ENCODE results near the gene PALLD.

Gene PALLD

DNA sequence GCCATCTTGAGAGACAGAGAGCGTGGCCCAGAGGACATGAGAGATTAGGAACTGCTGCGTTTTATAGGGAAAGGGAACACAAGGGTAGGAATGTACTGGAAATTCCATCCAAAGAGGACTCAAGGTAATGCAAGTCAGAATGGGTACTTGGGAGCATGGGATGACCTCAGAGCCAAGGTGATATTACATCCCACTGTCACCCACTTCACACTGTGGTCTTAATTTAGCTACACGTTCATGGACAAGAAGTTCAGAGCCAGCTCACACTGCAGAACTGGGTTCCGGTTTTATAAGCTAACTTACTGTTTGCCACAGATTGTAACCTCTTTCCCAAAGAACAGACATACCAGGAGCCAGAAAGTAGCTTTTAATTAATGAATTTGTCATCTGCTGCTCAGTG is 268.5 kb downstream of the PALLD start:
- DNase-seq (ENCODE audit: low read depth in 2 of 2) = no peak

- DNase-seq (ENCODE audit: low read depth in 2 of 2) = no peak
Observed at GRCh38 chr4:168765726-168766125, 268.9 kb downstream of the PALLD start.

GRCh38 chr4:168766604-168767316 is 269.9 kb downstream of the PALLD start:
- no peak for DNase-seq (ENCODE audit: low read depth in 2 of 2)

GRCh38 chr4:168769416-168769815 is 272.6 kb downstream of the PALLD start:
- DNase-seq (ENCODE audit: low read depth in 2 of 2) = no peak

DNA sequence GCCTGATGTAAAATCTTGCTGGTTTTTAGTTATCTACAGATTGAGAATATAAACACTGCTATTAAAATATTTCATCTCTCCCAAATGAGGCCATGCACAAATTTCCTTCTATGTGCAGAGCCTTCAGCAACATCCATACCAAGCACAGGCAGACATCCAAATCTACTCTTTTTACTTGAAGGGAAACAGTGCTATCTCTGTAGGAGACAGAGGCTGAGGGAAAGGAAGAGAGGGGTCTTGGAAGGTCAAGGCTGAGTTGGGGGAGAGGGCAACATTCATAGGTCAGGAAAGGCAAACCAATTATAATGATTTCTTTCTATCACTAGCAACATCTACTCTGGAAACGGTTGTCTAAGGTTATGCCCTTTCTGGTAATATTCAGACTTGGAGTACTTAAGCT is 273.0 kb downstream of the PALLD start:
- DNase-seq (ENCODE audit: low read depth in 2 of 2) = no peak

- DNase-seq (ENCODE audit: low read depth in 2 of 2) = no peak
Observed at GRCh38 chr4:168771251-168771650, 274.4 kb downstream of the PALLD start.

- DNase-seq (ENCODE audit: low read depth in 2 of 2) = no peak
Observed at GRCh38 chr4:168773388-168774195, 276.7 kb downstream of the PALLD start.

DNA sequence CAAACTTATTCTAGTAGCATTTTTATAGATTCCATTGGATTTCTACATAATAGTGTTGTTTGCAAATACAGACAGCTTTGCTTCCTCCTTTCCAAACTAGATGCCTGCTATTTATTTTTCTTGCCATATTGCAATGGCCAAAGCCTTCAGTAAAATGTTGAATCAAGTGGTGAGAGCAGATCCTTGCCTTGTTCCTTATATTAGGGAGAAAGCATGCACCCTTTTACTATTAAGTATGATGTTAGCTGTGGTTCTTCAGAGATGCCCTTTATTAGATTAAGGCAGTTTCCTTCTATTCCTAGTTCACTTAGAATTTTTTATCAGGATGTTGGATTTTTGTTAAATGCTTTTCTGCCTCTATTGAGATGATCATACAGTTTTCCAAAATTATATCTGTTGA is 279.5 kb downstream of the PALLD start:
- DNase-seq (ENCODE audit: low read depth in 2 of 2) = no peak

GRCh38 chr4:168777277-168777965 is 280.6 kb downstream of the PALLD start:
- DNase-seq (ENCODE audit: low read depth in 2 of 2) = no peak

- no peak for DNase-seq (ENCODE audit: low read depth in 2 of 2)
Observed at GRCh38 chr4:168781341-168781740, 284.5 kb downstream of the PALLD start.

GRCh38 chr4:168781926-168782325 is 285.1 kb downstream of the PALLD start:
- DNase-seq (ENCODE audit: low read depth in 2 of 2) = no peak

DNA sequence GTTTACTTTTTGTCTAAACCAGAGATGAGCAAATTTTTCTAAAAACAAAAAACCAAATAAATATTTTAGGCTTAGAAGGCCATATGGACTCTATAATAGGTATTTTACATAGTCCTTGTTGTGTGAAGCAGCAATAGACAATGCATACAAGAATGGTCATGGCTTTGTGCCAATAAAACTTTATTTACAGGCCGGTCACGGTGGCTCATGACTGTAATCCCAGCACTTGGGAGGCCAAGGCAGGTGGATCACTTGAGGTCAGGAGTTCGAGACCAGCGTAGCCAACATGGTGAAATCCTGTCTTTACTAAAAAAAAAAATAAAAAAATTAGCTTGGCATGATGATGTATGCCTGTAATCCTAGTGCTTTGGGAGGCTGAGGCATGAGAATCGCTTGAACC is 285.6 kb downstream of the PALLD start:
- DNase-seq (ENCODE audit: low read depth in 2 of 2) = no peak

DNA sequence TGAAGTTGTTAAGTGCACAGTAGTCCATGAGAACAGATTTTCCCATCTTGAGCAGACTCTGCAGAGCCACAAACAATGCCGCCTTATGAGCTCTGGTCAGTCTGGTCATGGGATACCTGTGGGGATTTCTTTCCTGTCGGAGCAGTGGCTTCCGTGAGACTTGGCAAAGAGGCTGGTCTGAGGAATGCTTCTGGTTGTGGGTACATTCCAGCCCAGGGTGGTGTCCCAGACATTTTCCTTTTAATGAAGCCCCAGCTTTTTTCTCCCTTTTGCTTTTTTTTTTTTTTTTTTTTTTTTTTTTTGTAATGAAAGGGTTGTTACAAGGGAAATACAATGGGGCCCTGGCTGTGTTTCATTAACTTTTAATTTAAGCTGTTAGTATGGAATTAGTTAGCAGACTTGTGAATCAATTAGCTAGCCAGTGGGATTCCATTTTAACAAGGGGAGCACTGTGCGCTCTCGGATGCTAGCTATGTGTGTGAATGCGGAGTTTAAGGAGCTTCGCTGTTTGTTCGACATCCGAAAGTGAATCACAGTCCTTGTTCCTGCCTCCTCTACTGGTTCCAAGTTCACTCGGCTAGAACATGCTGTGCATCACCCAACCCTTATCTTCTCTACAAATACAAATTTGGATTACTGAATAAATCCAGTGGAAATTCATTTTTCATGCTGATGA is 288.1 kb downstream of the PALLD start:
- no peak for DNase-seq (ENCODE audit: low read depth in 2 of 2)

GRCh38 chr4:168787334-168787733 is 290.5 kb downstream of the PALLD start:
- no peak for DNase-seq (ENCODE audit: low read depth in 2 of 2)

DNA sequence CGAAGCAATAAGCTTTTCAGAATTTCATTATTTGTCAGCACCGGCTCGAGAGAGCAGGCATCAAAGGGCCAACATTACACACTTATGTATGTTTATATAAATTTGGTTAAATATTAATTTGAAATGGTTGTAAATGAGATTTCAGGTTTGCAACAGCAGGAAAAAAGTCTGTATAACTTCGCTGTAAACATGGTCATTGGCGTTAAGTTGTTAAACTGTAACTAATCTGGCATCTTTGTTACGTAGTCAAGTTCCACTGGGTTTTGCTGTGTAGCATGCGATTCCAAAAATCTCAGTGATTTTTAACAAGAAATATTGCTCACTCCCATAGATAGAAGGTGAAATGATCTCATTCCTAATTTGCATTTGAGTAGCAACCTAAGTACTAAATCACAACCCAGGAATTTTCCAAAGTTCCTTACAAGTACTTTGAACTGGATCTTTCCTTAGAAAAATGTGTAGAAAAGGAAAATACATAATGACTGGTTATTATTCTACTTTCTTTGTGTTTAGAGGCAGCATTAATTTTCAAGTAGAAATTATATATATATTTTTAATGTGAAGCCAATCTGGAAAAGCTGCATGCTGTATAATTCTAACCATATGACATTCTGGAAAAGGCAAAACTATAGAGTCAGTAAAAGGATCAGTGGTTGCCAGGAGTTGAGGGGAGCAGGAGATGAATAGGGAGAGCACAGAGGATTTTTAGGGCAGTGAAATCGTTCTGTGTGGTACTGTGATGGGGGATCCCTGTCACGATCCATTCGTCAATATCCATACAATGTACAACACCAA is 291.1 kb downstream of the PALLD start:
- DNase-seq (ENCODE audit: low read depth in 2 of 2) = no peak

GRCh38 chr4:168790898-168791297 is 294.0 kb downstream of the PALLD start:
- DNase-seq (ENCODE audit: low read depth in 2 of 2) = no peak

GRCh38 chr4:168791376-168791775 is 294.5 kb downstream of the PALLD start:
- no peak for DNase-seq (ENCODE audit: low read depth in 2 of 2)

DNA sequence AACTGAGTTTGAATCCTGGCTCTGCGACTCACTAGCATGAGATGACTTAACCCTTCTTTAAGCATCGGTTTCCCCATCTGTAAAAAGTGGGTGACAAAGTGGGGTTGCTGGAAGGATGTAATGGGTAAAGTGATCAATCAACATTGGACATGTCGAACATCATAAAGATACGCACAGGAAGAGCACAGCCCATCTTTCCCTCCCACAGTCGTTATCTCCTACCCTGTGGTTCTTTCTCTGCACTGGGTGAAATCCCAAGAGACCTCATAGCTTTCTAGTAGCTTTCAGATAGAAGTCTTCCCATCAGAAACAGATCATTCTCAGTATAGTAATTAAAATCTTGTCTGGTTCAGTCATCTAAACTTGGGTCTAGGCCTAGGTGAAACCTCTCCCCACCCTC is 296.7 kb downstream of the PALLD start:
- no peak for DNase-seq (ENCODE audit: low read depth in 2 of 2)

GRCh38 chr4:168794092-168794707 is 297.3 kb downstream of the PALLD start:
- DNase-seq (ENCODE audit: low read depth in 2 of 2) = no peak

GRCh38 chr4:168794881-168795280 is 298.0 kb downstream of the PALLD start:
- DNase-seq (ENCODE audit: low read depth in 2 of 2) = no peak

GRCh38 chr4:168795346-168795745 is 298.5 kb downstream of the PALLD start:
- no peak for DNase-seq (ENCODE audit: low read depth in 2 of 2)

Measured in stimulated activated CD4-positive, alpha-beta T cell treated with anti-CD3 and anti-CD28 coated beads, Interleukin-12 subunit alpha, Interleukin-12 subunit beta, amount 100 ng/mL, for 24 hours (primary cell).